Glutamatergic neuron (in vitro differentiated cells): ENCODE data around the gene SCYGR8. TPM values are rescaled to one million over a fixed set of nuclear protein-coding genes. Genes with fewer than 3 reads are reported as not detected.

ENCODE experiments used
- DNase-seq: peaks from one replicate; pipeline ENCODE4 v3.0.0; 2022
- H3K27ac Mint-ChIP-seq: one replicate; pipeline ENCODE4 v1.8.0; 2020; ENCODE audit warnings: mild to moderate bottlenecking, mixed read lengths, inconsistent platforms; ENCODE audit not compliant: unreplicated experiment
- H3K27me3 Mint-ChIP-seq: one replicate; pipeline ENCODE4 v1.8.0; 2020; ENCODE audit warnings: mild to moderate bottlenecking, moderate library complexity, mixed read lengths, inconsistent platforms; ENCODE audit not compliant: unreplicated experiment
- H3K36me3 Mint-ChIP-seq: one replicate; pipeline ENCODE4 v1.8.0; 2020; ENCODE audit warnings: mild to moderate bottlenecking, mixed read lengths, inconsistent platforms; ENCODE audit not compliant: unreplicated experiment
- H3K4me1 Mint-ChIP-seq: one replicate; pipeline ENCODE4 v1.8.0; 2020; ENCODE audit warnings: mild to moderate bottlenecking, low read depth, mixed read lengths, inconsistent platforms; ENCODE audit not compliant: unreplicated experiment
- H3K4me3 Mint-ChIP-seq: one replicate; pipeline ENCODE4 v1.8.0; 2020; ENCODE audit warnings: mild to moderate bottlenecking, mixed read lengths, inconsistent platforms; ENCODE audit not compliant: unreplicated experiment
- H3K9me3 Mint-ChIP-seq: one replicate; pipeline ENCODE4 v1.8.0; 2020; ENCODE audit warnings: mild to moderate bottlenecking, moderate library complexity, mixed read lengths, inconsistent platforms; ENCODE audit not compliant: unreplicated experiment
- total RNA-seq: library from RNA; stranded (reverse); fragmentation: NEBNext Ultra II Directional; extraction: Animal tissue kit (Norgen Biotek cat#: 25700); gene quantifications from one replicate; pipeline ENCODE4 v1.2.1, GENCODE V29; 2021; ENCODE audit not compliant: unreplicated experiment
- TF ChIP-seq, protein P1 (sequence below): fragments of 200-600 bp; sonication (generic); IDR thresholded peaks from one replicate; pipeline ENCODE4 v1.5.0; 2021; ENCODE audit not compliant: partially characterized antibody, unreplicated experiment

SCYGR8 gene
- total RNA-seq, 1 donor from 2014 or later: not detected

GRCh38 chr2:227788561-227789018, 42.9 kb downstream of the SCYGR8 start:
- TF ChIP-seq, protein P1, sequence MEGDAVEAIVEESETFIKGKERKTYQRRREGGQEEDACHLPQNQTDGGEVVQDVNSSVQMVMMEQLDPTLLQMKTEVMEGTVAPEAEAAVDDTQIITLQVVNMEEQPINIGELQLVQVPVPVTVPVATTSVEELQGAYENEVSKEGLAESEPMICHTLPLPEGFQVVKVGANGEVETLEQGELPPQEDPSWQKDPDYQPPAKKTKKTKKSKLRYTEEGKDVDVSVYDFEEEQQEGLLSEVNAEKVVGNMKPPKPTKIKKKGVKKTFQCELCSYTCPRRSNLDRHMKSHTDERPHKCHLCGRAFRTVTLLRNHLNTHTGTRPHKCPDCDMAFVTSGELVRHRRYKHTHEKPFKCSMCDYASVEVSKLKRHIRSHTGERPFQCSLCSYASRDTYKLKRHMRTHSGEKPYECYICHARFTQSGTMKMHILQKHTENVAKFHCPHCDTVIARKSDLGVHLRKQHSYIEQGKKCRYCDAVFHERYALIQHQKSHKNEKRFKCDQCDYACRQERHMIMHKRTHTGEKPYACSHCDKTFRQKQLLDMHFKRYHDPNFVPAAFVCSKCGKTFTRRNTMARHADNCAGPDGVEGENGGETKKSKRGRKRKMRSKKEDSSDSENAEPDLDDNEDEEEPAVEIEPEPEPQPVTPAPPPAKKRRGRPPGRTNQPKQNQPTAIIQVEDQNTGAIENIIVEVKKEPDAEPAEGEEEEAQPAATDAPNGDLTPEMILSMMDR: no peak
- no peak overlapping the region for H3K4me3 Mint-ChIP-seq

DNA sequence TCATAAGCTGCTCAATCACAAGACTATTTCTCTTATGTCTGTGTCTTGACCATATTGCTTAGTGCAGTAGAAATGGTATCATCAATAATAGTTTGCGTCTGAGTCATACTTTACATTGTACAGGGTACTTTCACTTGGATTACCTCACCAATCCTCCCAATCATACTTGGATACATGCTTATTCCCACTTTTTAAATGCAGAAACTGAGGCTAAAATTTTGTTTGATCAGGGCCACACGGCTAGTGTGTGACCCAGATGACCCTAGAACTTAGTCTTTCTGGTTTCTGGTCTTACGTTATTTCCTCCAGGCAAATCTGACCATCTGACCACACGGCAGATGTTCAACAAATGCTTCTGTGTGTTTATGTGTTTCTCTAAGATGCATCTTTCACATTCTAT, 44.1 kb downstream of the SCYGR8 start:
- H3K27me3 Mint-ChIP-seq: no peaks in the 10 kb centered on the region
- H3K4me3 Mint-ChIP-seq: no peak overlapping the region
- no peaks in the 10 kb centered on the region for H3K9me3 Mint-ChIP-seq

More at GRCh38 chr2:227788561-227789018, 42.9 kb downstream of the SCYGR8 start:
- Mint-ChIP-seq H3K27ac (no peak overlapping the region), H3K27me3 (no peaks in the 10 kb centered on the region), H3K4me1 (peaks cover 3% of the 10 kb centered on the region), H3K9me3 (no peaks in the 10 kb centered on the region), H3K36me3 (no peaks in the 10 kb centered on the region)
- DNase-seq: no peak

GRCh38 chr2:227793148-227793712, 47.5 kb downstream of the SCYGR8 start:
- H3K4me1 Mint-ChIP-seq: peaks cover 3% of the 10 kb centered on the region
- no peaks in the 10 kb centered on the region for H3K27me3 Mint-ChIP-seq
- H3K36me3 Mint-ChIP-seq: no peaks in the 10 kb centered on the region
- no peak overlapping the region for H3K27ac Mint-ChIP-seq
- H3K9me3 Mint-ChIP-seq: no peaks in the 10 kb centered on the region
- no peak for DNase-seq
- TF ChIP-seq, protein P1: no peak
- no peak overlapping the region for H3K4me3 Mint-ChIP-seq

More for the DNA sequence above, 44.1 kb downstream of the SCYGR8 start:
- TF ChIP-seq, protein P1: no peak
- no peak for DNase-seq
- H3K36me3 Mint-ChIP-seq: no peaks in the 10 kb centered on the region
- peaks cover 3% of the 10 kb centered on the region for H3K4me1 Mint-ChIP-seq
- H3K27ac Mint-ChIP-seq: no peak overlapping the region

Other genes with a start within 250 kb of the SCYGR8 start
- not detected for gene SCYGR2, start 147.0 kb upstream of the SCYGR8 start, total RNA-seq
- not detected for gene SCYGR3, start 131.1 kb upstream of the SCYGR8 start, total RNA-seq
- gene SCYGR4, start 128.4 kb upstream of the SCYGR8 start, total RNA-seq: not detected
- not detected for gene SCYGR5, start 79.1 kb upstream of the SCYGR8 start, total RNA-seq
- 1.7 TPM for gene SLC19A3, start 27.9 kb upstream of the SCYGR8 start, total RNA-seq
- gene SCYGR6, start 21.1 kb upstream of the SCYGR8 start, total RNA-seq: not detected
- gene SCYGR7, start 17.6 kb upstream of the SCYGR8 start, total RNA-seq: not detected
- gene CCL20, start 67.9 kb downstream of the SCYGR8 start, total RNA-seq: not detected
- gene DAW1, start 125.7 kb downstream of the SCYGR8 start, total RNA-seq: not detected